HepG2 (cell line): ENCODE results near the gene SNX27. TPM values are rescaled to one million over a fixed set of nuclear protein-coding genes. Genes with fewer than 3 reads are reported as not detected.

Experiments
- ARID2 ChIP-seq: sonication (generic); formaldehyde crosslinking; IDR thresholded peaks from 2 replicates; pipeline ENCODE4 v1.8.1; 2022; ENCODE audit warnings: mild to moderate bottlenecking, missing genetic modification reagents, borderline replicate concordance
- ARNT2 ChIP-seq: sonication (generic); formaldehyde crosslinking; IDR thresholded peaks from 2 replicates; pipeline ENCODE4 v1.8.0; 2022; ENCODE audit warnings: mild to moderate bottlenecking, low read depth, missing genetic modification reagents, moderate library complexity
- BRD4 ChIP-seq: sonication (generic); formaldehyde crosslinking; IDR thresholded peaks from 2 replicates; pipeline ENCODE4 v1.4.0; 2020; ENCODE audit warnings: missing genetic modification reagents
- FOSL1 ChIP-seq: sonication (generic); formaldehyde crosslinking; IDR thresholded peaks from 2 replicates; pipeline ENCODE4 v1.9.0; 2021; ENCODE audit warnings: missing genetic modification reagents, borderline replicate concordance
- GABPB1 ChIP-seq: IDR thresholded peaks from 2 replicates; pipeline ENCODE4 v1.6.1; 2016; ENCODE audit warnings: mild to moderate bottlenecking, missing genetic modification reagents, moderate library complexity, missing compliant biosample characterization
- HDAC1 ChIP-seq: sonication (generic); formaldehyde crosslinking; IDR thresholded peaks from 2 replicates; pipeline ENCODE4 v1.5.1; 2020; ENCODE audit warnings: mild to moderate bottlenecking, missing genetic modification reagents
- HDAC2 ChIP-seq: sonication (generic); formaldehyde crosslinking; IDR thresholded peaks from 2 replicates; pipeline ENCODE4 v1.4.0; 2020; ENCODE audit warnings: missing genetic modification reagents
- HNF4G ChIP-seq, 2 experiments: sonication (generic) in 1 of 2; formaldehyde crosslinking in 1 of 2; IDR thresholded peaks; 2 replicates each; pipeline versions ENCODE4 v1.4.0 to v1.6.1; 2011 to 2020; ENCODE audit warnings: borderline replicate concordance in 2 of 2, low read depth in 2 of 2, mild to moderate bottlenecking in 2 of 2, low read length in 1 of 2, missing genetic modification reagents in 1 of 2, moderate library complexity in 1 of 2
- HOXA3 ChIP-seq: sonication (generic); formaldehyde crosslinking; IDR thresholded peaks from 2 replicates; pipeline ENCODE4 v1.5.0; 2020; ENCODE audit warnings: missing genetic modification reagents
- HOXD1 ChIP-seq: sonication (generic); formaldehyde crosslinking; IDR thresholded peaks from 2 replicates; pipeline ENCODE4 v1.5.0; 2020; ENCODE audit warnings: missing genetic modification reagents
- KAT7 ChIP-seq: IDR thresholded peaks from 2 replicates; pipeline ENCODE4 v1.6.1; 2018; ENCODE audit warnings: borderline replicate concordance, missing compliant biosample characterization
- MLLT10 ChIP-seq: sonication (generic); formaldehyde crosslinking; IDR thresholded peaks from 2 replicates; pipeline ENCODE4 v1.4.0; 2020; ENCODE audit warnings: missing genetic modification reagents
- PAWR ChIP-seq: sonication (generic); formaldehyde crosslinking; IDR thresholded peaks from 2 replicates; pipeline ENCODE4 v1.4.0; 2020; ENCODE audit warnings: missing genetic modification reagents, mild to moderate bottlenecking, borderline replicate concordance
- RORA ChIP-seq: sonication (generic); formaldehyde crosslinking; IDR thresholded peaks from 2 replicates; pipeline ENCODE4 v1.5.0; 2020; ENCODE audit warnings: mild to moderate bottlenecking, missing genetic modification reagents, moderate library complexity
- SOX5 ChIP-seq: IDR thresholded peaks from 2 replicates; pipeline ENCODE4 v1.6.1; 2016; ENCODE audit warnings: borderline replicate concordance
- SP1 ChIP-seq, 2 experiments: fragments of 450-650 bp in 1 of 2; sonication (generic) in 1 of 2; formaldehyde crosslinking in 1 of 2; IDR thresholded peaks; 2 replicates each; pipeline versions ENCODE4 v1.4.0 to v1.6.1; 2016 to 2020; ENCODE audit warnings: missing genetic modification reagents in 1 of 2
- SPEN ChIP-seq: sonication (generic); formaldehyde crosslinking; IDR thresholded peaks from 2 replicates; pipeline ENCODE4 v1.5.1; 2020; ENCODE audit warnings: low read depth, mild to moderate bottlenecking, missing genetic modification reagents
- ZHX1 ChIP-seq: sonication (generic); formaldehyde crosslinking; IDR thresholded peaks from 2 replicates; pipeline ENCODE4 v1.8.1; 2022; ENCODE audit warnings: low read depth, mild to moderate bottlenecking, missing genetic modification reagents
- ZNF501 ChIP-seq: sonication (generic); formaldehyde crosslinking; IDR thresholded peaks from 2 replicates; pipeline ENCODE4 v1.5.1; 2020; ENCODE audit warnings: mild to moderate bottlenecking, moderate library complexity, missing genetic modification reagents
- ZNF598 ChIP-seq: sonication (generic); formaldehyde crosslinking; IDR thresholded peaks from 2 replicates; pipeline ENCODE4 v1.5.1; 2020; ENCODE audit warnings: mild to moderate bottlenecking, missing genetic modification reagents, borderline replicate concordance
- ZNF629 ChIP-seq: sonication (generic); formaldehyde crosslinking; conservative IDR thresholded peaks from 2 replicates; pipeline ENCODE4 v1.5.0; 2020; ENCODE audit warnings: missing genetic modification reagents
- ZNF75D ChIP-seq: sonication (generic); formaldehyde crosslinking; IDR thresholded peaks from 2 replicates; pipeline ENCODE4 v1.8.1; 2023; ENCODE audit warnings: missing genetic modification reagents, mild to moderate bottlenecking, borderline replicate concordance
- ZNF777 ChIP-seq: sonication (generic); formaldehyde crosslinking; IDR thresholded peaks from 2 replicates; pipeline ENCODE4 v1.4.0; 2020; ENCODE audit warnings: missing genetic modification reagents
- polyA plus RNA-seq, 8 experiments: library from polyadenylated mRNA; depleted of rRNA in 3 of 8; stranded (reverse) in 7 of 8; unstranded in 1 of 8; fragments of >200 nt; fragmentation: Illumina TruSeq in 4 of 8; extraction: Trizol in 4 of 8; gene quantifications; 2 replicates each; pipeline versions ENCODE4 v1.2.1 to v1.2.3, GENCODE V29; 2011 to 2016; ENCODE audit warnings: low read depth in 4 of 8, missing spikeins in 1 of 8, mixed read lengths in 1 of 8; ENCODE audit not compliant: insufficient read depth in 1 of 8
- total RNA-seq, 5 experiments: library from RNA; depleted of rRNA; stranded (reverse); fragments of >200 nt; fragmentation: Illumina TruSeq; extraction: Trizol; gene quantifications; 2 replicates each; pipeline ENCODE4 v1.2.3, GENCODE V29; 2016; ENCODE audit warnings: low read depth in 1 of 5
- TF ChIP-seq, protein P1 (sequence below), 2 experiments: sonication (generic) in 1 of 2; formaldehyde crosslinking in 1 of 2; IDR thresholded peaks; 2 replicates each; pipeline versions ENCODE4 v1.4.0 to v1.6.1; 2018 to 2020; ENCODE audit warnings: missing genetic modification reagents in 2 of 2, borderline replicate concordance in 1 of 2, low read depth in 1 of 2, mild to moderate bottlenecking in 1 of 2, missing biosample characterization in 1 of 2

SNX27 gene
- total and polyA plus RNA-seq, 2 of the 13 experiments (the other 11 are each of a cell fraction or from before 2014, with no cell fraction given), result 14.4 to 17.8 TPM

DNA sequence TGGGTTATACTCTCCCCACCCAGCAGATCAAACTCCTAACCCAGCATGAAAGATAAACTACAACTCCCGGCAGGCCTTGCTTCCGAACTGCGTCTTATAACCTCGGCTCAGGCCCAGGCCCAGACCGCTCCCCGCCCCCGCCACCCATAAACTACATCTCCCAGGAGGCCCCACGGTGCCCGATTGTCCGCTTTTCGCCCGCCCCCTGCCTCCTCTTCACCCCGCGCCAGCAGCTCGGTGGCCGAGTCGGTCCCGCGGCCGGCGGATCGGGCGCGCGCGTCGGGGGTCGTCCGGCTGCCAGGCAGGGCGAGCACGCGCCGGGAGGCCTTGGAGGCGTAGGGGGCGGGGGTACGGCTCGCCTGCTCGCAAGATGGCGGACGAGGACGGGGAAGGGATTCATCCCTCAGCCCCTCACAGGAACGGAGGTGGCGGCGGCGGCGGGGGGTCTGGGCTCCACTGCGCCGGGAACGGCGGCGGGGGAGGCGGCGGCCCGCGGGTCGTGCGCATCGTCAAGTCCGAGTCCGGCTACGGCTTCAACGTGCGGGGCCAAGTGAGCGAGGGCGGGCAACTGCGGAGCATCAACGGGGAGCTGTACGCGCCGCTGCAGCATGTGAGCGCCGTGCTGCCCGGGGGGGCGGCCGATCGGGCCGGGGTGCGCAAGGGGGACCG, at the start of gene SNX27 (continued):
- no peak for TF ChIP-seq RORA (CRISPR knock-in tag)
- 0 out of 2 replicates have a peak, but pooled peaks have one; percentile 29 for TF ChIP-seq BRD4 (CRISPR knock-in tag)
- peak; percentile 65 for TF ChIP-seq ZNF777 (CRISPR knock-in tag)
- no peak for TF ChIP-seq ZNF598
- no peak for TF ChIP-seq ARID2
- no peak for TF ChIP-seq HDAC2 (CRISPR knock-in tag)
- TF ChIP-seq SOX5 (CRISPR knock-in tag), result no peak
- peak; percentile 93 for TF ChIP-seq HOXA3 (CRISPR knock-in tag)
- TF ChIP-seq PAWR (CRISPR knock-in tag), result 0 out of 2 replicates have a peak, but pooled peaks have one; percentile 40
- TF ChIP-seq HNF4G (IDR thresholded peaks at IDR 0.05; ENCODE audit: borderline replicate concordance, low read depth, low read length), result peak; percentile 11; the same call in 1 of the 2 replicates
- TF ChIP-seq HNF4G (CRISPR knock-in tag; IDR thresholded peaks at IDR 0.05; ENCODE audit: borderline replicate concordance, low read depth), result no peak
- 0 out of 2 replicates have a peak, but pooled peaks have one; percentile 19 for TF ChIP-seq HDAC1 (CRISPR knock-in tag)
- peak; percentile 89 for TF ChIP-seq ZHX1 (CRISPR knock-in tag)
- TF ChIP-seq ZNF75D, result no peak
- TF ChIP-seq ARNT2 (CRISPR knock-in tag), result peak; percentile 79
- peak; percentile 84 for TF ChIP-seq GABPB1 (CRISPR knock-in tag)
- TF ChIP-seq FOSL1 (CRISPR knock-in tag), result no peak
- no peak for TF ChIP-seq HOXD1 (CRISPR knock-in tag)
- TF ChIP-seq SPEN (CRISPR knock-in tag), result peak; percentile 75; the same call in 1 of the 2 replicates
- no peak for TF ChIP-seq MLLT10 (CRISPR knock-in tag)
- TF ChIP-seq, protein P1, sequence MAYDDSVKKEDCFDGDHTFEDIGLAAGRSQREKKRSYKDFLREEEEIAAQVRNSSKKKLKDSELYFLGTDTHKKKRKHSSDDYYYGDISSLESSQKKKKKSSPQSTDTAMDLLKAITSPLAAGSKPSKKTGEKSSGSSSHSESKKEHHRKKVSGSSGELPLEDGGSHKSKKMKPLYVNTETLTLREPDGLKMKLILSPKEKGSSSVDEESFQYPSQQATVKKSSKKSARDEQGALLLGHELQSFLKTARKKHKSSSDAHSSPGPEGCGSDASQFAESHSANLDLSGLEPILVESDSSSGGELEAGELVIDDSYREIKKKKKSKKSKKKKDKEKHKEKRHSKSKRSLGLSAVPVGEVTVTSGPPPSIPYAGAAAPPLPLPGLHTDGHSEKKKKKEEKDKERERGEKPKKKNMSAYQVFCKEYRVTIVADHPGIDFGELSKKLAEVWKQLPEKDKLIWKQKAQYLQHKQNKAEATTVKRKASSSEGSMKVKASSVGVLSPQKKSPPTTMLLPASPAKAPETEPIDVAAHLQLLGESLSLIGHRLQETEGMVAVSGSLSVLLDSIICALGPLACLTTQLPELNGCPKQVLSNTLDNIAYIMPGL (CRISPR knock-in tag; IDR thresholded peaks at IDR 0.05; ENCODE audit: borderline replicate concordance in 1 of 2, low read depth in 1 of 2), result peak; percentile 33 to 85; a peak in 3 of 4 replicates
- TF ChIP-seq KAT7 (CRISPR knock-in tag), result peak; percentile 90; the same call in 1 of the 2 replicates
- TF ChIP-seq ZNF629 (CRISPR knock-in tag), result no peak
- 0 out of 2 replicates have a peak, but pooled peaks have one; percentile 34 for TF ChIP-seq ZNF501
- no peak for TF ChIP-seq SP1 (IDR thresholded peaks at IDR 0.05)
- TF ChIP-seq SP1 (CRISPR knock-in tag; IDR thresholded peaks at IDR 0.05), result peak; percentile 64
